Panc1 (cell line): Measurements from ENCODE around the gene RPL37A. TPM values are rescaled to one million over a fixed set of nuclear protein-coding genes. Genes with fewer than 3 reads are reported as not detected.

Experiments
- ATAC-seq: fragments of 200-7000 bp; cut with Tn5 transposase; 2 replicates; pipeline ENCODE4 v1.9.1; 2020; ENCODE audit warnings: mild to moderate bottlenecking, moderate library complexity
- BruUV-seq: library from RNA; stranded (reverse); fragments of 400-500 nt; replicated peaks from 2 replicates; lab custom pipeline; 2021; lab: Mats Ljungman, UMichigan
- CTCF ChIA-PET: fragments of 300-600 bp; sonication (Branson Sonifier 250); formaldehyde crosslinking; loops from one replicate; lab custom pipeline; 2022; ENCODE audit warnings: antibody characterized with exemption; lab: Charles Lee
- POLR2A ChIA-PET: fragments of 300-600 bp; sonication (Branson Sonifier 250); formaldehyde crosslinking; loops from one replicate; lab custom pipeline; 2022; ENCODE audit warnings: antibody characterized with exemption; lab: Charles Lee
- DNase-seq: peaks from one replicate; pipeline ENCODE4 v3.0.0-alpha.2; 2010; ENCODE audit warnings: low read depth, low spot score
- H3K27ac ChIP-seq: 2 replicates; pipeline ENCODE4 v1.5.1; 2011; ENCODE audit warnings: mild to moderate bottlenecking, low read length, inconsistent platforms
- H3K27me3 ChIP-seq: fragments of 200-500 bp; sonication (Bioruptor generic); 2 replicates; pipeline ENCODE4 v1.6.0; 2014; ENCODE audit warnings: low read length, inconsistent platforms; ENCODE audit not compliant: control insufficient read depth, insufficient read depth
- H3K36me3 ChIP-seq: fragments of 200-500 bp; sonication (Bioruptor generic); 2 replicates; pipeline ENCODE4 v1.5.1; 2014; ENCODE audit warnings: inconsistent platforms, mild to moderate bottlenecking, low read length, moderate library complexity; ENCODE audit not compliant: control insufficient read depth, insufficient read depth
- H3K4me1 ChIP-seq: 2 replicates; pipeline ENCODE4 v1.5.1; 2011; ENCODE audit warnings: inconsistent platforms, mild to moderate bottlenecking, low read length, moderate library complexity; ENCODE audit not compliant: control insufficient read depth, insufficient read depth
- H3K4me3 ChIP-seq, 2 experiments: 2 replicates each; pipeline ENCODE4 v1.5.1; 2011 to 2012; ENCODE audit warnings: low read depth in 2 of 2, low read length in 2 of 2, mild to moderate bottlenecking in 2 of 2, inconsistent platforms in 1 of 2, moderate library complexity in 1 of 2
- H3K9me3 ChIP-seq: fragments of 200-500 bp; sonication (Bioruptor generic); 2 replicates; pipeline ENCODE4 v1.5.1; 2014; ENCODE audit warnings: low read depth, mild to moderate bottlenecking, inconsistent platforms, low read length, moderate library complexity; ENCODE audit not compliant: control insufficient read depth, insufficient read depth
- CTCF ChIP-seq: fragments of 450-650 bp; IDR thresholded peaks from 2 replicates; pipeline ENCODE4 v1.5.1; 2017; ENCODE audit warnings: mild to moderate bottlenecking
- POLR2AphosphoS5 ChIP-seq: IDR thresholded peaks from 2 replicates; pipeline ENCODE4 v1.6.1; 2012; ENCODE audit warnings: mild to moderate bottlenecking, low read depth, low read length, moderate library complexity
- REST ChIP-seq, 2 experiments: IDR thresholded peaks; 2 replicates each; pipeline ENCODE4 v1.6.1; 2011 to 2012; ENCODE audit warnings: low read depth in 2 of 2, control low read depth in 1 of 2, low read length in 1 of 2, mild to moderate bottlenecking in 1 of 2, moderate library complexity in 1 of 2; ENCODE audit not compliant: insufficient read depth in 1 of 2
- SIN3A ChIP-seq: IDR thresholded peaks from 2 replicates; pipeline ENCODE4 v1.6.1; 2012; ENCODE audit warnings: low read depth, mild to moderate bottlenecking, low read length, moderate library complexity, borderline replicate concordance; ENCODE audit not compliant: insufficient read depth
- TCF7L2 ChIP-seq: IDR thresholded peaks from 2 replicates; pipeline ENCODE4 v1.6.1; 2011; ENCODE audit warnings: mild to moderate bottlenecking, low read depth, low read length, inconsistent platforms
- in situ Hi-C: cut with HindIII; loops from 2 replicates; pipeline ENCODE4 v1.10.0; 2016; ENCODE audit warnings: low sequenced_read_pairs, low pct_unique_long_range_greater_than_20kb
- intact Hi-C: fragments of 100-400 bp; cut with micrococcal nuclease; formaldehyde crosslinking; loops from one replicate; pipeline ENCODE4 v1.10.0; 2022; ENCODE audit not compliant: unreplicated experiment
- total RNA-seq: library from RNA; stranded (reverse); gene quantifications from one replicate; pipeline ENCODE4 v1.2.1, GENCODE V29; 2021; ENCODE audit not compliant: unreplicated experiment

RPL37A gene
- total RNA-seq, 1 experiment from 2014 or later: 1,826 TPM

GRCh38 chr2:216474925-216475670 lies 23.5 kb upstream of the RPL37A start:
- Histone ChIP-seq H3K4me1 (no peaks in the 10 kb centered on the region), H3K4me3 (no peak overlapping the region), H3K36me3 (peaks cover 6% of the 10 kb centered on the region), H3K27me3 (no peaks in the 10 kb centered on the region), H3K27ac (no peak overlapping the region), H3K9me3 (no peaks in the 10 kb centered on the region)
- in situ Hi-C loops (no loop called here), intact Hi-C loops (no loop called here)
- POLR2A ChIA-PET: no interaction called here
- DNase-seq: no peak
- ATAC-seq: no peak
- CTCF ChIA-PET: no interaction called here
- BruUV-seq: no TSS peak
- no peak for TF ChIP-seq TCF7L2
- TF ChIP-seq REST (IDR thresholded peaks at IDR 0.05; ENCODE audit: insufficient read depth in 1 of 2, low read depth in 2 of 2, low read length in 1 of 2): no peak
- TF ChIP-seq SIN3A: no peak
- no peak for TF ChIP-seq CTCF
- no peak for TF ChIP-seq POLR2AphosphoS5

GRCh38 chr2:216475767-216476166 lies 22.9 kb upstream of the RPL37A start:
- ATAC-seq: no peak

More at GRCh38 chr2:216475767-216476166, 22.9 kb upstream of the RPL37A start:
- no peak for TF ChIP-seq CTCF
- TF ChIP-seq REST (IDR thresholded peaks at IDR 0.05; ENCODE audit: insufficient read depth in 1 of 2, low read depth in 2 of 2, low read length in 1 of 2): no peak
- TF ChIP-seq TCF7L2: no peak
- TF ChIP-seq POLR2AphosphoS5: no peak
- TF ChIP-seq SIN3A: no peak
- ChIA-PET POLR2A (no interaction called here), CTCF (no interaction called here)
- Histone ChIP-seq H3K27ac (no peak overlapping the region), H3K4me3 (no peak overlapping the region), H3K4me1 (no peaks in the 10 kb centered on the region), H3K27me3 (no peaks in the 10 kb centered on the region), H3K36me3 (peaks cover 6% of the 10 kb centered on the region), H3K9me3 (no peaks in the 10 kb centered on the region)
- no peak for DNase-seq
- BruUV-seq: no TSS peak
- in situ Hi-C loops: no loop called here
- intact Hi-C loops: no loop called here
